ENCODE data around the gene CCDC167.
A peak's percentile ranks its signal among the peaks of the same experiment; 100 is the strongest.

Gene CCDC167

GRCh38 chr6:37486121-37486839 is 13.4 kb downstream of the CCDC167 start:
- DNase-seq: no peak

GRCh38 chr6:37485291-37485702 is 14.4 kb downstream of the CCDC167 start:
- DNase-seq: no peak

DNA sequence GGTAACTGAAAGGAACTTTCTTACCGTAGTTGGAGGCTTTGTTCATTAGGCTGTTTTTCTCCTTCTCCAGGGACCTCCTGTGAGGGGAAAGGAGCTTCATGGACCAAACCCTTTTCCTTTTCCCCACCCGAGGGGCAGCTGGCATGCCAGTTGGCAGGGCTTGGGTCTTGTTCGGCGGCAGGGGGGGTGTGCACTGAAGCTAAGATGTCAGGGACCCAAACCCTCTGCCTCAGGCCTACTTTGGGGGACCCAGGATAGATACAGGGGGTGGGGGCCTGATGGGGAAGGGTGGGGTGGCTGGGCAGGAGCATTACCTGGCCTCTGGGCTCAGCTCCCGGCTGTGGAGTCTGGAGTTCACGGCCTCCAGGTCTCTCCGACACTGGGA is 14.9 kb downstream of the CCDC167 start:
- DNase-seq: no peak

- DNase-seq: peak; percentile 78
These were observed 15.5 kb downstream of the CCDC167 start for GRCh38 chr6:37483917-37484785.

DNA sequence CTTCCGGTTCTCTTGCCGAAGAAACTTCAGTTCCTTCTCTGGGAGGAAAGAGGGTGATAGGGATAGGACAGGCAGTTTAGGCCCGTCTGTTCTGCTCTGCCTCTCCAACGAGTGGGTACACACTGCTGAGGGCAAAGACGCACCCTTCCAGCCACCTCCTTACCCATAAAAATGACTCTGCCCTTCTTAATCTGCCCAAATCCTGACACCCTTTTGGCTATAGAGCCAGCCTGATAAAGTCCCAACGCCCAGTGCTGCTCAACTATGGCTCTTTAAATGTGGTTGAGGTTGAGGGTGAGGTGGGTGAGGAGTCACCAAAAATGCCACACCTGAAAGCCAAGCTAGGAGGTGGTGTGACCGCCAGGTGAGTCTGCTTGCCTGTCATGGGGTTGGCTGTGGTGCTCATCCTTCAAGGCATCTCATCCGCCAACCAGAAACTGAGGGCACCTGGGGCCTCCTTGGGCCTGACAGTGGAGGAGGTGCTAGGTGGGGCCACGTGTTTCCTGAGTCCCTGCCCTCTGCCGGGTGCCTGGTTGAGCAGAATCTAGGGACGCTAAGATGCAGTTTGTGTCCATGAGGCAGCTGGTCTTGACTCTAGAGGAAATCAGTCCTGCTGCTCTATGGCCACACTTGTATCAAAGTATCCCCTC is 16.3 kb downstream of the CCDC167 start:
- peak; percentile 36 for DNase-seq

GRCh38 chr6:37482606-37483251 is 17.0 kb downstream of the CCDC167 start:
- no peak for DNase-seq

GRCh38 chr6:37481711-37482605 is 17.7 kb downstream of the CCDC167 start:
- no peak for DNase-seq

GRCh38 chr6:37480951-37481534 is 18.6 kb downstream of the CCDC167 start:
- no peak for DNase-seq

- DNase-seq: no peak
These were observed 19.5 kb downstream of the CCDC167 start for GRCh38 chr6:37480118-37480736.

- no peak for DNase-seq
These were observed 20.3 kb downstream of the CCDC167 start for GRCh38 chr6:37479266-37479854.

DNA sequence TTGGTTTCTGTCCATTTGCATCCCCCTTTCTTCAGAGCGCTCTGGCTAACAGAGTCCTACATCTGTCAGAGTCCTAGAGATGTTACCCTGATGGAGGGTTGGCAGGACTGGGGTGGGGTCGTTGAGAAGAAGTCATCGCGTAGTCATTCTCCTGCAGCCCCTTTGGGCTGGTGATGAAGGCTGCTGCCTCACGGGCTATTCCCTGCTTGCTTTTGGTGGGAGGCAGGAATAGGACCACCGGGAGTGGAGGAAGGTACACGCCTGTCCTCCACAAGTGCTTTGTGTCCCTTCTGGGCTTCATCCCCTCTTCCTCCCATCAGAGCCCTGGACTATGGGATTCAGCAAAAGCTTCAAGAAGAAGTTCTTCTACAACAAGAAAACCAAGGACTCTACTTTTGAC is 20.9 kb downstream of the CCDC167 start:
- DNase-seq: no peak

DNA sequence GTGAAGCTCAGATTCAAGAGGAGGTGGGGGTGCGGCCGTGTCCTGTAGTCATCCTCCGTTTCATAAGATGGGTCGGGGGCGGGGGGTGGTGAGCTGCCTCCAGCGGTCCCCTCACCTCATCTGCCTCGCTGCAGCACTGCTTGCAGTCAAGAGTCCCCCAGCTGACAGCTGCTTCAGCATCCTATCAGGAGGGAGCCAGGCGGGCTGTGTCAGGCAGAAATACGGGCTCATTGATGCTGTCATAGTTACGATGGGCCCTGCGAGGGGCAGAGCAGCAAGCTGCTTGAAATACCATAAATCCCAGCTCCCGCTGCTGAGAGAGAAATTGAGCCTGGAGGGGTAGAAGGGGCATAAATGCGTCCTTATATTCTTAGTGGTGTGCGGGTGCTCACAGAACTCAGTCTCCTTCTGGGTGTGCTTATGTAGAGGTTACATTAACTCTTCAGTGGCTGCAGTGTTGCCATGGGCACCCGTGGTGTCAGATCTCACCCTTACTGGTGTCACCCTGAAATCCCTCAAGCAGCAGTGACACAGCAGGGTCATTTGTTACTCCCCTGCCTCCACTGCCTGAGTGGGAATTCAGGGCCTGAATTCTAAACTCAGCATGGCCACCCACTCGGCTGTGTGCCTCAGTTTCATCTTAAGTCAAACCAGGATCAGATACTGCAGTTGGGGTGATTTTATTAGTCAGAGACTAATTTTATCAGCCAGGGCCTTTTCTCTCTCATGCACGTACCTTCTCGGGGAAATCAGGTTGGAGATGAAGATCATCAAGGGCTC is 21.8 kb downstream of the CCDC167 start:
- no peak for DNase-seq

DNA sequence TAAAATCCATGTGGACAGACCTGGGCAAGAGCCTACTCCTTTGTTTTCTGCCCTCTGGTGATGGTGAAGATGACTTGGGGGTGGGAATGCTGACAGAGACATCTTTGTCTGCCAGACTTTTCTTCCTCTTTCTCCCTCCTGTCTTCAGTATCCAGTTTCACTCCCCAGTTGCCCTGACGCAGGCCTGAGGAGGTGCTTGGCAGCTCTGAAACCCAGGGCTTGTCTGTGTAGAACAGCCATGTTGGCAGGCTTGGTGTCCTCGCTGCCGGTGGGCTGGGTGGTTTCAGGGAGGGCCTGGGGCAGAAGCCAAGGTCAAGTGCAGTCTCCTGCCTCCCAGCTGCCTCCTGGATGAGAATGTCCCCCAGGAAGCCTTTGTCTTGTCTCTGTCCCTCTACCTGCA is 22.5 kb downstream of the CCDC167 start:
- no peak for DNase-seq

GRCh38 chr6:37474316-37474715 is 25.4 kb downstream of the CCDC167 start:
- DNase-seq: no peak

DNA sequence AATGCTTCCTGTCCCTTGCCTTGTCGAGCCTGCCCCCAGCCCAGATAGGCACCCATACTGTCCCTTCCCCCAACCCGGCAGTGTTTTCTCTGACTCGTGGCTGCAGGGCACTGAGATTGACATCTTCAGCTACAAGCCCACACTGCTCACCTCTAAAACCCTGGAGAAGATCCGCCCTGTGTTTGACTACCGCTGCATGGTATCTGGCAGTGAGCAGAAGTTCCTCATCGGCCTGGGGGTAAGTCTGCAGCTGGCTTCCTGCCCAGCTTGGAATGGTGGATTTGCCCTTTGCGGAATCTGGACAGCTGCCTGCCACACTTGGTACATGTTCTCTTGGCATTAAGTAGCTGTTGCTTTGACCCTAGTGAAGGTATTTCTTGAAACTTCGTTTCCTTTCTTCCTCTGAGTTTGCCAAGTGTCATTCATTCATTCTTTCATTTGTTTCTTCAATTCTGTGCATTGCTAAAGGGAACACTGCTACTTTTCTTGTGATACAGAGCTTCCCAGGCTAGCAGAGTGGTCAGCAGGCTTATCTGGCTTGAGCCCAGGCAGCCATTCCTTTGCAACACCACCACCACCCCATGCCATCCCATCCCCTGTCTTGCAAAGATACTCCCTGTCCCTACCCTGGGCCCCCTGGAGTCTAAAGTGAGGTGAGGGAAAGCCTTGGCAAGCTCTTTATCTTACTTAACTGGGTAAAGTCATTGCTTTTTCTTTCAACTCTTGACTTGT is 26.2 kb downstream of the CCDC167 start:
- DNase-seq: no peak

- DNase-seq: no peak
These were observed 32.0 kb downstream of the CCDC167 start for GRCh38 chr6:37467718-37468117.

DNA sequence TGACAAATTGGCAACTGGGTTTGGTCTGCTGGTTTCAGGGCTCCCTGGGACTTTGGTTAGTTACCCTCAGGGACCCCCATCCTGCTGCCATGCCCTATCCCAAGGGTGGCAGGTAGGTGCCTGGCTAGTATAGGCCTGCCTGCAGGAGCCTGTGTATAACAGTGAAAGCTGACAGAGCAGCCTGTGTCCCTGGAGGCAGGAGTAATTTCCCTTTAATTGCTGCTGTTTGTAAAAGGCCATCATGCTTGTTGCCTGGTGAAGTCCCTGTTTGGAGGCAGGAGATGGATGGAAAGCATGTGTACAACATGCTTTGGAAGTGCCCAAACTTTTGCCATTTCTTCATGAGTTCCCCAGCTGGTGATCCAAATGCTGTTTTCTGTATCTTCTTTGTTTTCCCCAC is 36.6 kb downstream of the CCDC167 start:
- no peak for DNase-seq

GRCh38 chr6:37460805-37461204 is 38.9 kb downstream of the CCDC167 start:
- DNase-seq: no peak
